Activated CD4-positive, alpha-beta T cell treated with anti-CD3 and anti-CD28 coated beads for 36 hours (primary cell): ENCODE data around the gene PRR4. TPM values are rescaled to one million over a fixed set of nuclear protein-coding genes. Genes with fewer than 3 reads are reported as not detected.
A peak's percentile ranks its signal among the peaks of the same experiment; 100 is the strongest.

ENCODE experiments used
- ATAC-seq: fragments of 200-7000 bp; cut with Tn5 transposase; one replicate; pipeline ENCODE4 v1.10.0; 2021; ENCODE audit warnings: mild to moderate bottlenecking, moderate library complexity
- CTCF ChIA-PET: fragments of 350-600 bp; sonication (Branson Sonifier 250); formaldehyde crosslinking; loops from one replicate; lab custom pipeline; 2021; ENCODE audit warnings: antibody characterized with exemption; lab: Charles Lee
- POLR2A ChIA-PET: fragments of 350-600 bp; sonication (Branson Sonifier 250); formaldehyde crosslinking; loops from one replicate; lab custom pipeline; 2021; ENCODE audit warnings: antibody characterized with exemption, inconsistent platforms; lab: Charles Lee
- DNase-seq: peaks from one replicate; pipeline ENCODE4 v3.0.0-alpha.2; 2020
- H3K27ac Mint-ChIP-seq: one replicate; pipeline ENCODE4 v1.8.0; 2021; ENCODE audit warnings: mixed read lengths
- H3K27me3 Mint-ChIP-seq: one replicate; pipeline ENCODE4 v1.8.0; 2021; ENCODE audit warnings: mixed read lengths
- H3K36me3 Mint-ChIP-seq: one replicate; pipeline ENCODE4 v1.8.0; 2021; ENCODE audit warnings: low read depth, mixed read lengths
- H3K4me1 Mint-ChIP-seq: one replicate; pipeline ENCODE4 v1.8.0; 2021; ENCODE audit warnings: mixed read lengths
- H3K4me3 Mint-ChIP-seq: one replicate; pipeline ENCODE4 v1.8.0; 2021; ENCODE audit warnings: mild to moderate bottlenecking, moderate library complexity, mixed read lengths
- H3K9me3 Mint-ChIP-seq: one replicate; pipeline ENCODE4 v1.8.0; 2021; ENCODE audit warnings: low read depth, mixed read lengths
- intact Hi-C, 2 experiments: fragments of 100-400 bp; cut with DNase I in 1 of 2; cut with micrococcal nuclease in 1 of 2; formaldehyde crosslinking; loops; one replicate each; pipeline versions ENCODE4 v1.14.2 to v1.15.1; 2022 to 2024; cut with DNase I, micrococcal nuclease
- total RNA-seq, 2 experiments: library from RNA; stranded (reverse); gene quantifications; one replicate each; pipeline ENCODE4 v1.2.3, GENCODE V29; 2021

The PRR4 gene, protein sequence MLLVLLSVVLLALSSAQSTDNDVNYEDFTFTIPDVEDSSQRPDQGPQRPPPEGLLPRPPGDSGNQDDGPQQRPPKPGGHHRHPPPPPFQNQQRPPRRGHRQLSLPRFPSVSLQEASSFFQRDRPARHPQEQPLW
- total RNA-seq, result 1 to 10 TPM; 1.3 to 2.1 TPM

DNA sequence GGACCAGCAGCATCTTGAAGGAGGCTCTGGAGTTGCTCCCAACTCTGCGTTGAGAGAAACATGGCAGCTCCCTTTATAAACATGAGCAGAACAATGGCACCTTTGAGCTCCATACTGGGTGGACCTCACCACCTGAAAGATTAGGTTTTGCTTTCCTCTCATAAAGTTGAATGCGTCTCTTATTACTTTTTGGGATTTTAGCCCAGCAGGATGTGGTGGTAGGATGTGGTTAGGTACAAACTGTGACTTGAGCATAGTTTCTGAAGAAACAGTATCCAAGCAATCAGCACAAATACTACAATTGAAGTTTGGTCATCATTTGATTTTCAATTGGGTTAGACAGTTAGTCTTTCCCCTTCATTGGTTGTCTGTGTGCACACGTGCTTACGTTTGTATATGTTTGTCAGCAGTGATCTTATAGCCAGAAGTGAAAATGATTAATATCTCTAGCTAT is at the start of gene PRR4:
TSS of gene PRR4 (minus strand) at position 51 of the 454 bp plus-strand sequence. CDS start at position 13, 38 bp downstream.
- ChIA-PET CTCF (interaction anchor here (0.7 to 1.3 kb wide), 2 partner anchors 9 to 236 kb away, joined by 3 to 4 read pairs; no protein-coding TSS in a partner anchor), POLR2A (interaction anchor here (0.6 kb wide), 1 partner anchor 29 kb away, joined by 3 read pairs; no protein-coding TSS in a partner anchor)
- DNase-seq, result peak; percentile 20

DNA sequence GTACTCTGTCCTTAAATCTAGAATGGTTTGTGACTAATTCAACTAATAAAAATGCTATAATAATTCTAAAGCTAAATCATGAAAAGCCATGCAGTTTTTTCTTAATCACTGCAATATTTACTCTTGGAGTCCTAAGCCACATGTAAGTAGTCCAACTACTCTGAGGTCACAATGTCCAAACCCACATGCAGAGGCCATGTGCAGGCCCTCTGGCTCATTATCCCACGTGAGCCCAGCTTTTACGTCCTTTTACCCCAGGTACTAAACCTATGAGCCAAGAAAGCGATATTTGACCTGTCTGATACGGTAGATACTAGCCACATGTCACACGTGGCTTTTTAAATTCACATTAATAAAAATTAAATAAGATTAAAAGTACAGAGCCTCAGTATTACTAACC is 47.6 kb upstream of the PRR4 start:
- Mint-ChIP-seq H3K27me3 (no peaks in the 10 kb centered on the region), H3K9me3 (peaks cover 4% of the 10 kb centered on the region), H3K27ac (no peak overlapping the region), H3K4me3 (no peak overlapping the region), H3K4me1 (no peaks in the 10 kb centered on the region), H3K36me3 (peaks cover 17% of the 10 kb centered on the region)
- intact Hi-C loops, result no loop called here
- ATAC-seq (no peak), DNase-seq (no peak)
- POLR2A ChIA-PET, result no interaction called here
- CTCF ChIA-PET, result no interaction called here

More for the DNA sequence above, at the start of gene PRR4:
- Mint-ChIP-seq H3K27me3 (no peaks in the 10 kb centered on the region), H3K4me3 (no peak within 1 kb of the TSS), H3K27ac (no peak within 1 kb of the TSS), H3K36me3 (peaks cover 7% of the 10 kb centered on the region), H3K4me1 (peaks cover 36% of the 10 kb centered on the region), H3K9me3 (no peaks in the 10 kb centered on the region)
- intact Hi-C loops, result no loop called here
- ATAC-seq, result peak; percentile 58

DNA sequence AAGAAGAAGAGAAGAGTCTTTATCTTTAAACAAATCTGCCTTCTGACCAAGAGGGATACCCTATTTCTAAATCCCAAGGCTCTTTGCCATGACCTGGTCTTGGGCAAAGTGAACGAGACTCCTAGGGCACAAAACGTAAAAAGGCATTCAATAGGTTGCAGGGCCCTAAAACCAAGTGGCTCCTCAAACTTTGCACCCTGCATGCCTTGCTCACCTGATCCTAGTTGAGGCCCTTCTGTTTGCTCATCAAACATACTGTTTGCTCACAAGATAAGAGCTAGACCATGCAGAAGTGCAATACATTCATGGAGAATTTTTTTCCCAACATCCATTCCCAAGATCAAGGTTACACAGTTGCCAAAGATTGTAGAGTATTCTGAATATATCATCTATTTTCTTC is 42.7 kb upstream of the PRR4 start:
- Mint-ChIP-seq H3K4me1 (no peaks in the 10 kb centered on the region), H3K36me3 (peaks cover 14% of the 10 kb centered on the region), H3K27me3 (no peaks in the 10 kb centered on the region), H3K9me3 (no peaks in the 10 kb centered on the region), H3K27ac (no peak overlapping the region), H3K4me3 (no peak overlapping the region)
- DNase-seq (no peak), ATAC-seq (no peak)
- intact Hi-C loops, result no loop called here
- POLR2A ChIA-PET, result no interaction called here
- CTCF ChIA-PET, result no interaction called here

DNA sequence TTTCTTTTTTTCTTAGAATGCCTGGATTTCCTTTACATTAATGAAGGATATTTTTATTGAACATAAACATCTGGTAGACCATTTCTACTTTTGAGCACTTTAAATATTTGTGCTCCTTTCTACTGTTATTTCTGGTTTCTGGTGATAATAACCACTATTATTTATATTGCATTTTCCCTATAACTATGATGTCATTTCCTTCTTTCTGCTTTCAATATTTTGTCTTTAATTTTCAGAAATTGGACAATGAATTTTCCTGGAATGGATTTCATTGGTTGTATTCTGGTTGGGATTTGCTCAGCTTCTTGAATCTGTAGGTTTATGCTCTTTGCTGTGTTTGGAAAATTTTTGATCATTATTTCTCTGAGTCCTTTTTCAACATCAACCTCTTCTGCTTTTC is 40.0 kb upstream of the PRR4 start:
- ATAC-seq (no peak), DNase-seq (no peak)
- H3K36me3 Mint-ChIP-seq, result peaks cover 10% of the 10 kb centered on the region
- POLR2A ChIA-PET, result no interaction called here
- no peak overlapping the region for H3K4me3 Mint-ChIP-seq
- no peak overlapping the region for H3K27ac Mint-ChIP-seq
- no peaks in the 10 kb centered on the region for H3K9me3 Mint-ChIP-seq
- H3K27me3 Mint-ChIP-seq, result no peaks in the 10 kb centered on the region
- H3K4me1 Mint-ChIP-seq, result no peaks in the 10 kb centered on the region
- intact Hi-C loops, result no loop called here
- CTCF ChIA-PET, result interaction anchor here (0.5 kb wide), 1 partner anchor 700 kb away, joined by 3 read pairs; no protein-coding TSS in a partner anchor

DNA sequence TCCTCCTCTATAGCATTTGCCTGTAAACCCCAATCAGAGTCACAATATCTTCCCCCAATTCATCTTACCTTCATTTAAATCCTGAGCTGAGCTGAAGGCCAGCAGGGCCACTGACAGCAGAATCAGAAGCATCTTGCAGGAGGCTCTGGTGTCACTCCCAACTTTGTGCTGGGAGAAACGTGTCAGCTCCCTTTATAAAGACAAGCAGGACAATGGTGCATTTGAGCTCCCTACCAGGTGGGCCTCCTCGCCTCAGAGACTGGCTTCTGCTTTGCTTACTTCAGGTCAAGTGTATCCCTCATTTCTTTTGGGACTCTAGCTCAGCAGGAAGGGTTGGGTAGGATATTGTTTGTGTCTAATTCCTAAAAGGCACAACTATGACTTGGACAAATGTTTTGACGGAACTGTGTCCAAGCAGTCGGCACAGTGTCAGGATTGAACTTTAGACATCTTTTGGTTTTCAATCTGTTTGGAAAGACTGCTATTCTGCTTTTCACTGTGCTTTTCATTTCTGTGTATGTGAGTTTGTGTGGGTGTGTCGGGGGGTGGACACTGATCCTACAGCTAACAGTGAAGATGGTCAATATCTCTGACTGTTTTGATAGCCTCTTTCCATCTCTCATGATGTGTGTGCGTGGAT is 34.9 kb upstream of the PRR4 start, which contains the start of gene PRH1:
TSS of gene PRH1 (minus strand) at position 170 of the 640 bp plus-strand sequence. CDS start at position 132, 38 bp downstream.
- ChIA-PET POLR2A (interaction anchor here (0.5 kb wide), 1 partner anchor 176 kb away, joined by 6 read pairs; no protein-coding TSS in a partner anchor), CTCF (no interaction called here)
- intact Hi-C loops, result no loop called here
- no peak within 1 kb of the TSS for H3K4me3 Mint-ChIP-seq
- ATAC-seq (no peak), DNase-seq (no peak)
- no peak within 1 kb of the TSS for H3K27ac Mint-ChIP-seq
- H3K27me3 Mint-ChIP-seq, result no peaks in the 10 kb centered on the region
- H3K36me3 Mint-ChIP-seq, result peaks cover 16% of the 10 kb centered on the region
- no peaks in the 10 kb centered on the region for H3K9me3 Mint-ChIP-seq
- H3K4me1 Mint-ChIP-seq, result no peaks in the 10 kb centered on the region

DNA sequence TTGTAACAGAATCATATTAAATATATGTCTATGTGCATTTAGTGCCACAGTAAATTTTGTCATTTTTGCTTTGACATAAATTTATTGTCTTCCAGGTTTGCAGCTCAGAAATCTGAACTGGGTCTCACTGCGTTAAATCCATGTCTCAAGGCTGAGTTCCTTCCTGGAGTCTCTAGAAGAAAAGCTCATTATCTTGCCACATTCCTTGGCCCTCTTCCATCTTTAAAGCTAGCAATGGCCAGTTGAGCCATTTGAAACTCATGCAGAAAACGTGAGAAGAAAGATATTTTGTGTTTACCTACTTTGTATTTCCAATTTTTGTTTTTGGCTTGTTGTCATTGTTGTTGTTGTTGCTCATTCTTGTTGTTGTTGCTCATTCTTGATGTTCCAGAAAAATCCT is 24.1 kb upstream of the PRR4 start:
- Mint-ChIP-seq H3K4me1 (no peaks in the 10 kb centered on the region), H3K27ac (no peak overlapping the region), H3K27me3 (no peaks in the 10 kb centered on the region), H3K9me3 (peaks cover 5% of the 10 kb centered on the region), H3K36me3 (peaks cover 34% of the 10 kb centered on the region), H3K4me3 (no peak overlapping the region)
- intact Hi-C loops, result no loop called here
- no peak for DNase-seq
- ATAC-seq, result no peak
- ChIA-PET CTCF (no interaction called here), POLR2A (no interaction called here)

DNA sequence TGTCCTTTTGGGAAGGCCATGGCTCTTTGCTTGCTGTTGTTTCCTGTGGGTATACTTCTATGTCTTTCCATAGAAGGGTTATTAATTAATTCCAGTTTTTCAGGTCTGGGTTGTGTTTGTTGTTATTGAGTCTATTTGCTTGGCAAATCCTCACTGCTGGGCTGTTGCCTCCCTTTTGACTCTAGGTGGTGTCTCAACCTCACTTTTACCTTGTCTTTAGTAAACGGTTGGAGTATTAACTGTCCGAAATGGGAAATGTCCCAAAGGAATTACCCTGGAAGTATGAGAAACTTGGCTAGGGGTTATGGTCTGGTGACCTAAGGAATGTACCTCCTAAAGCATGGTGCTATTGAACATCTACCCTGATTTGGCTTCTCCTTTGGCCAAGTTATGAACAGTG is 18.1 kb upstream of the PRR4 start:
- CTCF ChIA-PET, result interaction anchor here (1.0 to 1.2 kb wide), 2 partner anchors 12 to 29 kb away, joined by 3 read pairs; no protein-coding TSS in a partner anchor
- intact Hi-C loops, result no loop called here

DNA sequence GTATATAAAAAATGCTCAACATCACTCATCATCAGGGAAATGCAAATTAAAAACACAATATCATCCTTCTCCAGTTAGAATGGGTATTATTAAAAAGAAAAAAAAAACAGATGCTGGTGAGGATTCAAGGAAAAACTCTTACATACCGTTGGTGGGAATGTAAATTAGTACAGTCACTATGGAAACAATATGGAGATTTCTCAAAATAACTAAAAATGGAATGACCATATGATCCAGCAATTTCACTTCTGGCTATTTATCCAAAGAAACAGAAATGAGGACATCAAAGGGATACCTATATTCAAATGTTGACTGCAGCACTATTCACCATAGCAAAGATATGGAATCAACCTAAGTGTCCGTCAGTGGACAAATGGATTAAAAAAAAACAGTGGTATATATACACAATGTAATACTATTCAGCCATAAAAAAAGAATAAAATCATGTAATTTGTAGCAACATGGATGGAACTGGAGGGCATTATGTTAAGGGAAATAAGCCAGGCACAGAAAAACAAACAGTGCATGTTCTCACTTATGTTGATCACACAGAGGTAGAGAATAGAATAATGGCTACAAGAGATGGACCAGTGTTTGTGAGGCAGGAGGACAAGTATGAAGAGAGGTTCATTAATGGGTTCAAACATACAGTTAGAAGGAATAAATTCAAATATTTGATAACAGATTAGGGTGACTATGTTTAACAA is 14.4 kb upstream of the PRR4 start:
- ChIA-PET CTCF (no interaction called here), POLR2A (no interaction called here)
- H3K4me3 Mint-ChIP-seq, result no peak overlapping the region
- peaks cover 37% of the 10 kb centered on the region for H3K9me3 Mint-ChIP-seq
- ATAC-seq (no peak), DNase-seq (no peak)
- H3K4me1 Mint-ChIP-seq, result no peaks in the 10 kb centered on the region
- intact Hi-C loops, result no loop called here
- peaks cover 59% of the 10 kb centered on the region for H3K36me3 Mint-ChIP-seq
- H3K27ac Mint-ChIP-seq, result no peak overlapping the region
- no peaks in the 10 kb centered on the region for H3K27me3 Mint-ChIP-seq

More for the DNA sequence above, 18.1 kb upstream of the PRR4 start:
- peaks cover 32% of the 10 kb centered on the region for H3K36me3 Mint-ChIP-seq
- no peak overlapping the region for H3K27ac Mint-ChIP-seq
- H3K4me3 Mint-ChIP-seq, result no peak overlapping the region
- ATAC-seq (no peak), DNase-seq (no peak)
- H3K27me3 Mint-ChIP-seq, result no peaks in the 10 kb centered on the region
- POLR2A ChIA-PET, result no interaction called here
- H3K4me1 Mint-ChIP-seq, result no peaks in the 10 kb centered on the region
- peaks cover 16% of the 10 kb centered on the region for H3K9me3 Mint-ChIP-seq

DNA sequence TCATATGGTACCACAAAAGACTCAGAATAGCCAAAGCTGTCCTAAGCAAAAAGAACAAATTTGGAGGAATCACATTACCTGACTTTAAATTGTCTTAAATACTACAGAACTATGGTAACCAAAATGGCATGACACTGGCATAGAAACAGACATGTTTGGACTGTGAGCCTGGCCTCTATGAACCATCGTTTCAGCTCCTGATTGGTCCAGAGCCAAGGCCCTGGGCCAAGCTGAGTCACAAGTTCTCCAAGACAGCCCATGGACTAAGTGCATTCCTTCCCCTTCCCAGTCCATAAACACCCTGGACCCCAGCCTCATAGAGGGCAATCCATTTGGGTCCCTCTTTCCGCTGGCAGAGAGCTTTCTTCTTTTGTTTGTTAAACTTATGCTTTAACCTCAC is 12.1 kb upstream of the PRR4 start:
- ATAC-seq (no peak), DNase-seq (no peak)
- Mint-ChIP-seq H3K27me3 (no peaks in the 10 kb centered on the region), H3K27ac (no peak overlapping the region), H3K36me3 (peaks cover 78% of the 10 kb centered on the region), H3K4me3 (no peak overlapping the region), H3K4me1 (no peaks in the 10 kb centered on the region), H3K9me3 (peaks cover 57% of the 10 kb centered on the region)
- POLR2A ChIA-PET, result no interaction called here
- CTCF ChIA-PET, result no interaction called here
- intact Hi-C loops, result no loop called here

DNA sequence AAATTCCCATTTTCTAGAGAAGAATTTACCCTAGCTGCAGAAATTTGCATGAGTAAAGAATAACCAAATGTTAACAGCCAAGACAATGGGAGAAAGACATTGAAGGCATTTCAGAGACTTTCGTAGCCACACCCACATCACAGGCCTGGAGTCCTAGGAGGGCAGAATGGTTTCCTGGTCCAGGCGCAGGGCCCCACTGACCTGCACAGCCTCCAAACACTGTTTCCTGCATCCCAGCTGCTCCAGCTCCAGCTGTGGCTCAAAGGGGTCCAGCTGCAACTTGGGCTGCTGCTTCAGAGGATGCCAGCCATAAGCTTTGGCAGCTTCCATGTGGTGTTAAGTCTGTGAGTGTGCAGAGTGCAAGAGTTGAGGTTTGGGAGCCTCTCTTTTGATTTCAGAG is 6.5 kb upstream of the PRR4 start:
- H3K9me3 Mint-ChIP-seq, result peaks cover 37% of the 10 kb centered on the region
- peaks cover 25% of the 10 kb centered on the region for H3K4me1 Mint-ChIP-seq
- POLR2A ChIA-PET, result no interaction called here
- ATAC-seq (no peak), DNase-seq (no peak)
- CTCF ChIA-PET, result interaction anchor here (1.2 kb wide), 1 partner anchor 11 kb away, joined by 3 read pairs; no protein-coding TSS in a partner anchor
- intact Hi-C loops, result no loop called here
- peaks cover 48% of the 10 kb centered on the region for H3K36me3 Mint-ChIP-seq
- H3K27me3 Mint-ChIP-seq, result no peaks in the 10 kb centered on the region
- H3K4me3 Mint-ChIP-seq, result no peak overlapping the region
- no peak overlapping the region for H3K27ac Mint-ChIP-seq

DNA sequence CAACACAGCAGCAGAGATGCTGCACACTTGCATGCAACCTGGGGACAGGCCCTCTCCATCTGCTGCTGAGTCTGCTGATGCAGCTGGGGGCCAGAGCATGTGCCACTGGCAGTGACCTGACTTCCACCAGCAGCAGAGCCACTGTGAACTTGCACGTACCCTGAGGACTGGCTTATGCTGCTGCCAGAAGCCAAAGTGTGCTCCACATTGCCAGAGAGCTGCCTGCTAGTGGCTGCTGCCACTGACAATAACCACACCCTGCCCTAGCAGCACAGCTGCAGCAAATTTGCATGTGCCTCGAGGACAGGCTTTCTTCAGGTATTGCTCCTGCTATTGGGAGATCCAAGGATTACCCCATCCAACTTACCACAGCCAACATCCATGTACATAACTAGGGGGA is 4.5 kb upstream of the PRR4 start:
- H3K36me3 Mint-ChIP-seq, result peaks cover 30% of the 10 kb centered on the region
- CTCF ChIA-PET, result no interaction called here
- POLR2A ChIA-PET, result no interaction called here
- H3K9me3 Mint-ChIP-seq, result peaks cover 27% of the 10 kb centered on the region
- no peak overlapping the region for H3K27ac Mint-ChIP-seq
- ATAC-seq (no peak), DNase-seq (no peak)
- H3K4me1 Mint-ChIP-seq, result peaks cover 38% of the 10 kb centered on the region
- intact Hi-C loops, result no loop called here
- H3K27me3 Mint-ChIP-seq, result no peaks in the 10 kb centered on the region
- H3K4me3 Mint-ChIP-seq, result no peak overlapping the region
